ENCODE measurements around the gene YPEL2. TPM values are rescaled to one million over a fixed set of nuclear protein-coding genes. Genes with fewer than 3 reads are reported as not detected.

The YPEL2 gene
- total and polyA plus RNA-seq, 4 donors = 7.8 to 47.0 (median 11.4) TPM

DNA sequence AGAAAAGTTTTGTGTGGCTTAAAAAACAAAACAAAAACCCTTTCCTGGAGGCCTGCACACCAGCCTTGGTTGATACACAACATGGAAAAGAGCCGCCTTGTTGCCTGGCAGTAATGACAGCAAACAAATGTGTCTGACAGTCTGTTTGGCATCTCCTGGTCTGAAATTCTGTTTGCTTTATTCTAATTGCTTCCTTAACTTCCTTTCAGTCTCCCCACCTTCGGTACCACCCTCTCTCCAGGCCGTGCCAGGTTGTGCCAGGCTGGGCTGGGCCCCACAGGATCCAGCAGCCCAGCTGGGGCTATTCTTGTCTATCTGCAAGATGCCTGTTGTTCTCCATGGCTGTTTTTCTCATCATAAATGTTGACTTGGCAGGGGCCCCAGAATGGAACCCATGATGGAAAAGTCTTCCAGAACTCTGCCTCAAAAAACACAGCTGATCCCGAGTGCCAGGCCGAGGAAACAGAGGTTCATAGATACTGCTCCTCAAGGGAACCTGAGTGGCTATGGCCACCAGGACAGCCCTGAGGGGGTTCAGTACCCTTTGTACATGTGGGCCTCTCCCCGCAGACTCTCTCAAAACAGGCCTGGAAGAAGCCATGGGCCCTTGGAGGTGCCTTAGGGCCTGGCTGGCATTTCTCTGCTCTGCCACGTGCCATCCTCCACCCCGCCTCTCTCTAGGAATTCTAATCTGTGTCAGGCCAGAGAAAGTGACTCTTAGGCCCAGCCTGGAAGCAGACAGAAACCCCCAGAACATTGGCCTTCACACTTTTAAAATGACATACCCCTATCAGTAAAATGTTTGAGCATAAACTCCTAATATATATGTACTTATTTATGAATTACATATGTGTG is 50.5 kb downstream of the YPEL2 start:
- TF ChIP-seq, protein P1, sequence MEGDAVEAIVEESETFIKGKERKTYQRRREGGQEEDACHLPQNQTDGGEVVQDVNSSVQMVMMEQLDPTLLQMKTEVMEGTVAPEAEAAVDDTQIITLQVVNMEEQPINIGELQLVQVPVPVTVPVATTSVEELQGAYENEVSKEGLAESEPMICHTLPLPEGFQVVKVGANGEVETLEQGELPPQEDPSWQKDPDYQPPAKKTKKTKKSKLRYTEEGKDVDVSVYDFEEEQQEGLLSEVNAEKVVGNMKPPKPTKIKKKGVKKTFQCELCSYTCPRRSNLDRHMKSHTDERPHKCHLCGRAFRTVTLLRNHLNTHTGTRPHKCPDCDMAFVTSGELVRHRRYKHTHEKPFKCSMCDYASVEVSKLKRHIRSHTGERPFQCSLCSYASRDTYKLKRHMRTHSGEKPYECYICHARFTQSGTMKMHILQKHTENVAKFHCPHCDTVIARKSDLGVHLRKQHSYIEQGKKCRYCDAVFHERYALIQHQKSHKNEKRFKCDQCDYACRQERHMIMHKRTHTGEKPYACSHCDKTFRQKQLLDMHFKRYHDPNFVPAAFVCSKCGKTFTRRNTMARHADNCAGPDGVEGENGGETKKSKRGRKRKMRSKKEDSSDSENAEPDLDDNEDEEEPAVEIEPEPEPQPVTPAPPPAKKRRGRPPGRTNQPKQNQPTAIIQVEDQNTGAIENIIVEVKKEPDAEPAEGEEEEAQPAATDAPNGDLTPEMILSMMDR (IDR thresholded peaks at IDR 0.05; ENCODE audit: control extremely low read depth, extremely low read depth) = no peak
- WGBS, 2 donors = 58 to 66% methylated on average over 8 of the region's 8 CpGs

DNA sequence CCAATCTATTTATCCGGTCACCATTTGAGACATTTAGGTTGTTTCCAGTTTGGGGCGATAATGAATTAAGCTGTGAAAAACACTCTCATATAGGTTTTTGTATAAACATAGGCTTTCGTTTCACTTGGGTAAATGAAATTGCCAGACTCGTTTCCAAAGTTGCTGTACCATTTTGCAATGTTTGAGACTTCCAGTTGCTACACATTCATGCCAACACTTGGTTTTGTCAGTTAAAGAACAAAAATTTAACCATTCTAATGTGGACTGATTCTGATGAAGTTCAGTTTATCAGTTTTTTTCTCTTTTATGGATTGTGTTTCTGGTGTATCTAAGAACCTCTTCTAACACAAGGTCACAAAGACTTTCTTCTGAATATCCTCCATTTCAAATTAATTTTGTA is 52.4 kb downstream of the YPEL2 start:
- no peak for DNase-seq
- Histone ChIP-seq H3K36me3 (ENCODE audit: control insufficient read depth in 4 of 4, insufficient read depth in 4 of 4, low read length in 4 of 4) (no peaks in the 10 kb centered on the region), H3K9ac (ENCODE audit: insufficient read depth in 1 of 2, low read length in 2 of 2) (no peak overlapping the region), H3K27me3 (ENCODE audit: control insufficient read depth in 3 of 3, insufficient read depth in 3 of 3, low read length in 2 of 3) (no peaks in the 10 kb centered on the region), H3K4me3 (no peak overlapping the region), H3K4me1 (ENCODE audit: control insufficient read depth in 5 of 5, insufficient read depth in 5 of 5, low read length in 5 of 5) (peaks cover 0 to 35% (median 4%) of the 10 kb centered on the region in 5 donors), H3K9me3 (ENCODE audit: control insufficient read depth in 4 of 4, insufficient read depth in 3 of 4, low read length in 3 of 4) (peaks cover 0 to 2% (median 0%) of the 10 kb centered on the region in 4 donors), H3K27ac (ENCODE audit: low read depth in 1 of 2, low read length in 1 of 2) (no peak overlapping the region)
- ATAC-seq (ENCODE audit: insufficient read depth, low FRiP score) = no peak
- TF ChIP-seq, protein P1 (IDR thresholded peaks at IDR 0.05; ENCODE audit: control extremely low read depth, extremely low read depth) = no peak
- WGBS, 2 donors = 77 to 91% methylated on average over 4 of the region's 4 CpGs

More for the DNA sequence above, 50.5 kb downstream of the YPEL2 start:
- no peaks in the 10 kb centered on the region for H3K36me3 ChIP-seq (ENCODE audit: control insufficient read depth in 4 of 4, insufficient read depth in 4 of 4, low read length in 4 of 4)
- H3K4me1 ChIP-seq (ENCODE audit: control insufficient read depth in 5 of 5, insufficient read depth in 5 of 5, low read length in 5 of 5) = peaks cover 0 to 41% (median 4%) of the 10 kb centered on the region in 5 donors
- H3K9ac ChIP-seq (ENCODE audit: insufficient read depth in 1 of 2, low read length in 2 of 2) = no peak overlapping the region
- peak in 2 of 3 donors; percentile 51 to 52 for DNase-seq
- H3K4me3 ChIP-seq = no peak overlapping the region
- peak overlapping the region; percentile 43 to 62 for H3K27ac ChIP-seq (ENCODE audit: low read depth in 1 of 2, low read length in 1 of 2)
- H3K27me3 ChIP-seq (ENCODE audit: control insufficient read depth in 3 of 3, insufficient read depth in 3 of 3, low read length in 2 of 3) = no peaks in the 10 kb centered on the region
- ATAC-seq (ENCODE audit: insufficient read depth, low FRiP score) = no peak
- H3K9me3 ChIP-seq (ENCODE audit: control insufficient read depth in 4 of 4, insufficient read depth in 3 of 4, low read length in 3 of 4) = no peaks in the 10 kb centered on the region

DNA sequence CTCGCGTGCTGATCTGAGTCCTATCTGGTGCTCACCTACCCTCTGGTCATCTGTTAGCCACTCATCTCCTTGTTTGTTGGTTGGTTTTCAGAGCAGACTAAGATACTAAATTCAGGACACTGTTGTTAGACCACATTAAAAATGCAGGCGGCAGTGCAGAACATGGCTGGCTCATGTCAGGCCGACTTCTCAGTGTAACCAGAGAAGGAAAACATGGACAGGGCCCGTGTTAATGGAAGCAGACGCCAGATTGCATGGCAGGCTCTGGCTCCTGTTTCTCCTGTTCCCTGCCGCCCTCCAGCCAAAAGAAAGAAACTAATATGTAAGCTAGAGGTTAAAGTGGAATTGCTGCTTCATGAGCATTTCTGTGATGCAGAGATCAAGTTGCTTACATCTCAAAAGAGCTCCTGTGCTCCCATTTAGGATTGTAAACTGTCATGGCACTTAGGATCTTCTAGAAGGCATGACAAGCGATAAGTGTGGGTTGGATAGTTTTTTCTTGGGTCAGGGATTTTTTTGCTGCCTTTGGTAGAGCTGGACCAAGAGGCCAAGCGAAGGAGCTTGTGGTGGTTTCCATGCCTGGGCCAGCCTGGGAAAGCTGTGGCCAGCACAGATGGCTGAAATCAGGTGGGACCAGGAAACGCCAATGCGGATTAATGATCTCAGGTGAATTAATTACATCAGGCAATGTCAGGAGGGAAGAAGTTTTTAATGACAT is 56.1 kb downstream of the YPEL2 start:
- Histone ChIP-seq H3K4me1 (ENCODE audit: control insufficient read depth in 5 of 5, insufficient read depth in 5 of 5, low read length in 5 of 5) (peaks cover 0 to 14% (median 0%) of the 10 kb centered on the region in 5 donors), H3K27ac (ENCODE audit: low read depth in 1 of 2, low read length in 1 of 2) (peak overlapping the region in 1 of 2 donors; percentile 52), H3K27me3 (ENCODE audit: control insufficient read depth in 3 of 3, insufficient read depth in 3 of 3, low read length in 2 of 3) (no peaks in the 10 kb centered on the region), H3K36me3 (ENCODE audit: control insufficient read depth in 4 of 4, insufficient read depth in 4 of 4, low read length in 4 of 4) (peaks cover 10 to 13% (median 12%) of the 10 kb centered on the region in 4 donors), H3K9ac (ENCODE audit: insufficient read depth in 1 of 2, low read length in 2 of 2) (no peak overlapping the region), H3K9me3 (ENCODE audit: control insufficient read depth in 4 of 4, insufficient read depth in 3 of 4, low read length in 3 of 4) (peaks cover 0 to 2% (median 0%) of the 10 kb centered on the region in 4 donors), H3K4me3 (no peak overlapping the region)
- ATAC-seq (ENCODE audit: insufficient read depth, low FRiP score) (no peak), DNase-seq (no peak)
- 91 to 97% methylated on average over 11 of the region's 11 CpGs for WGBS, 2 donors
- TF ChIP-seq, protein P1 (IDR thresholded peaks at IDR 0.05; ENCODE audit: control extremely low read depth, extremely low read depth) = no peak

Measured in lung (tissue), 12 donors.